ENCODE measurements around the gene PMM2. TPM values are rescaled to one million over a fixed set of nuclear protein-coding genes. Genes with fewer than 3 reads are reported as not detected.

PMM2 gene
- total and polyA plus RNA-seq, 2 donors (not counting 1 experiment from before 2014, with no cell fraction given) = 15.8 to 47.5 TPM

GRCh38 chr16:8849411-8850011 is 51.9 kb downstream of the PMM2 start:
- no peaks in the 10 kb centered on the region for H3K27me3 Mint-ChIP-seq
- H3K9me3 ChIP-seq (ENCODE audit: control extremely low read depth in 1 of 3, control insufficient read depth in 2 of 3, insufficient read depth in 1 of 3, low read length in 2 of 3) = no peaks in the 10 kb centered on the region
- WGBS (ENCODE audit: insufficient coverage) = 96% methylated on average over 15 of the region's 19 CpGs
- peaks cover 16% of the 10 kb centered on the region for H3K4me1 Mint-ChIP-seq
- peaks cover 7 to 9% of the 10 kb centered on the region in 2 donors for H3K4me1 ChIP-seq (ENCODE audit: control insufficient read depth in 2 of 2, insufficient read depth in 2 of 2, low read length in 2 of 2)
- H2AFZ ChIP-seq (ENCODE audit: insufficient read depth, low read depth, low read length, poor library complexity, severe bottlenecking) = no peak overlapping the region
- H4K20me1 ChIP-seq (ENCODE audit: control insufficient read depth, insufficient read depth, low read length, poor library complexity, severe bottlenecking) = peaks cover 12% of the 10 kb centered on the region
- ChIA-PET POLR2A (no interaction called here), CTCF (no interaction called here)
- H3K27me3 ChIP-seq (replicated peaks in 1 of 4; ENCODE audit: control extremely low read depth in 1 of 4, control insufficient read depth in 3 of 4, insufficient read depth in 4 of 4, low read length in 3 of 4) = no peaks in the 10 kb centered on the region
- no peaks in the 10 kb centered on the region for H3K9me3 Mint-ChIP-seq (ENCODE audit: insufficient read depth)
- no peak overlapping the region for H3K27ac ChIP-seq (ENCODE audit: low read length in 2 of 2)
- H3K27ac Mint-ChIP-seq = no peak overlapping the region
- TF ChIP-seq EZH2 (IDR thresholded peaks at IDR 0.05; ENCODE audit: borderline replicate concordance, insufficient read depth, low read depth, low read length, poor library complexity, severe bottlenecking) (no peak), CTCF (IDR thresholded peaks at IDR 0.05) (no peak)
- H3K36me3 ChIP-seq (replicated peaks in 1 of 2; ENCODE audit: control extremely low read depth in 1 of 2, control insufficient read depth in 1 of 2, extremely low read depth in 1 of 2, insufficient read depth in 2 of 2, low read length in 1 of 2) = peaks cover 0 to 19% of the 10 kb centered on the region in 2 experiments
- H3K4me3 Mint-ChIP-seq = no peak overlapping the region
- no peak overlapping the region for H3K4me3 ChIP-seq (ENCODE audit: control extremely low read depth in 1 of 5, extremely low read depth in 1 of 5, insufficient read depth in 1 of 5, low read depth in 2 of 5, low read length in 4 of 5)
- H3K79me2 ChIP-seq (ENCODE audit: control insufficient read depth, insufficient read depth, low read length) = no peaks in the 10 kb centered on the region
- ATAC-seq (ENCODE audit: low read depth) = no peak
- no peak for DNase-seq
- no peak overlapping the region for H3K9ac ChIP-seq (ENCODE audit: low read length)
- intact Hi-C loops (cut with micrococcal nuclease) = no loop called here
- no peak overlapping the region for H3K4me2 ChIP-seq (replicated peaks; ENCODE audit: low read depth, low read length, poor library complexity, severe bottlenecking)

- H2AFZ ChIP-seq (ENCODE audit: insufficient read depth, low read depth, low read length, poor library complexity, severe bottlenecking) = no peak overlapping the region
- no peak for ATAC-seq (ENCODE audit: low read depth)
- H3K27ac ChIP-seq (ENCODE audit: low read length in 2 of 2) = peak overlapping the region in 1 of 2 donors; percentile 2
Observed at GRCh38 chr16:8850279-8850885, 52.7 kb downstream of the PMM2 start.

More at GRCh38 chr16:8850279-8850885, 52.7 kb downstream of the PMM2 start:
- no peak for DNase-seq
- Mint-ChIP-seq H3K9me3 (ENCODE audit: insufficient read depth) (no peaks in the 10 kb centered on the region), H3K4me3 (no peak overlapping the region), H3K27me3 (no peaks in the 10 kb centered on the region), H3K27ac (peak overlapping the region; percentile 76), H3K4me1 (peaks cover 16% of the 10 kb centered on the region)
- peak overlapping the region; percentile 6 for H3K4me2 ChIP-seq (replicated peaks; ENCODE audit: low read depth, low read length, poor library complexity, severe bottlenecking)
- H3K9ac ChIP-seq (ENCODE audit: low read length) = no peak overlapping the region
- H3K27me3 ChIP-seq (replicated peaks in 1 of 4; ENCODE audit: control extremely low read depth in 1 of 4, control insufficient read depth in 3 of 4, insufficient read depth in 4 of 4, low read length in 3 of 4) = no peaks in the 10 kb centered on the region
- peaks cover 0 to 24% of the 10 kb centered on the region in 2 experiments for H3K36me3 ChIP-seq (replicated peaks in 1 of 2; ENCODE audit: control extremely low read depth in 1 of 2, control insufficient read depth in 1 of 2, extremely low read depth in 1 of 2, insufficient read depth in 2 of 2, low read length in 1 of 2)
- WGBS (ENCODE audit: insufficient coverage) = 0% methylated on average over 6 of the region's 11 CpGs
- POLR2A ChIA-PET = no interaction called here
- CTCF ChIA-PET = no interaction called here
- no peak overlapping the region for H3K4me3 ChIP-seq (ENCODE audit: control extremely low read depth in 1 of 5, extremely low read depth in 1 of 5, insufficient read depth in 1 of 5, low read depth in 2 of 5, low read length in 4 of 5)
- no peaks in the 10 kb centered on the region for H3K79me2 ChIP-seq (ENCODE audit: control insufficient read depth, insufficient read depth, low read length)
- TF ChIP-seq CTCF (IDR thresholded peaks at IDR 0.05) (no peak), EZH2 (IDR thresholded peaks at IDR 0.05; ENCODE audit: borderline replicate concordance, insufficient read depth, low read depth, low read length, poor library complexity, severe bottlenecking) (no peak)
- H3K9me3 ChIP-seq (ENCODE audit: control extremely low read depth in 1 of 3, control insufficient read depth in 2 of 3, insufficient read depth in 1 of 3, low read length in 2 of 3) = no peaks in the 10 kb centered on the region
- intact Hi-C loops (cut with micrococcal nuclease) = no loop called here
- peaks cover 12% of the 10 kb centered on the region for H4K20me1 ChIP-seq (ENCODE audit: control insufficient read depth, insufficient read depth, low read length, poor library complexity, severe bottlenecking)
- peaks cover 7 to 9% of the 10 kb centered on the region in 2 donors for H3K4me1 ChIP-seq (ENCODE audit: control insufficient read depth in 2 of 2, insufficient read depth in 2 of 2, low read length in 2 of 2)

Measured in B cell (primary cell).